K562 (cell line): ENCODE measurements around the gene CAMSAP3. TPM values are rescaled to one million over a fixed set of nuclear protein-coding genes. Genes with fewer than 3 reads are reported as not detected.
A peak's percentile ranks its signal among the peaks of the same experiment; 100 is the strongest.

Experiments
- BCL6 ChIP-seq: fragments of 250-450 bp; sonication (Bioruptor Pico); IDR thresholded peaks from 2 replicates; pipeline ENCODE4 v1.4.0; 2020
- BRCA1 ChIP-seq, 2 experiments: fragments of 450-650 bp in 1 of 2; sonication (generic) in 1 of 2; formaldehyde crosslinking in 1 of 2; IDR thresholded peaks; 2 replicates each; pipeline versions ENCODE4 v1.5.0 to v1.6.1; 2017 to 2020; ENCODE audit warnings: mild to moderate bottlenecking in 1 of 2, missing genetic modification reagents in 1 of 2
- CHD1 ChIP-seq: fragments of 200-600 bp; sonication (generic); IDR thresholded peaks from one replicate; pipeline ENCODE4 v1.6.1; 2012; ENCODE audit warnings: mild to moderate bottlenecking, moderate library complexity, low read length, inconsistent platforms
- CHD4 ChIP-seq: fragments of 200-600 bp; sonication (generic); IDR thresholded peaks from 3 replicates; pipeline ENCODE4 v1.6.1; 2012; ENCODE audit warnings: low read depth, mild to moderate bottlenecking, mixed read lengths, low read length, inconsistent platforms; ENCODE audit not compliant: insufficient read depth, insufficient replicate concordance, poor library complexity, severe bottlenecking
- CLOCK ChIP-seq: fragments of 250-450 bp; sonication (Bioruptor Pico); IDR thresholded peaks from 2 replicates; pipeline ENCODE4 v1.4.0; 2020; ENCODE audit warnings: mild to moderate bottlenecking, moderate library complexity, borderline replicate concordance
- ESRRA ChIP-seq: fragments of 450-650 bp; IDR thresholded peaks from 2 replicates; pipeline ENCODE4 v1.6.1; 2014; ENCODE audit warnings: low read depth, mild to moderate bottlenecking, moderate library complexity, borderline replicate concordance
- FOXK2 ChIP-seq, 2 experiments: fragments of 450-650 bp; IDR thresholded peaks in 1 of 2; conservative IDR thresholded peaks in 1 of 2; 2 replicates each; pipeline ENCODE4 v1.6.1; 2016; ENCODE audit warnings: low read depth in 2 of 2, mild to moderate bottlenecking in 1 of 2
- KLF16 ChIP-seq: IDR thresholded peaks from 2 replicates; pipeline ENCODE4 v1.6.1; 2016; ENCODE audit warnings: antibody characterized with exemption
- KLF6 ChIP-seq: fragments of 250-450 bp; sonication (Bioruptor Pico); IDR thresholded peaks from 2 replicates; pipeline ENCODE4 v1.4.0; 2020; ENCODE audit warnings: mild to moderate bottlenecking, moderate library complexity, borderline replicate concordance
- MBD2 ChIP-seq: sonication (generic); IDR thresholded peaks from 2 replicates; pipeline ENCODE4 v1.6.1; 2016; ENCODE audit warnings: low read depth, borderline replicate concordance
- MIER1 ChIP-seq: fragments of 450-650 bp; IDR thresholded peaks from 2 replicates; pipeline ENCODE4 v1.6.1; 2016; ENCODE audit warnings: antibody characterized with exemption, mild to moderate bottlenecking, low read depth
- MITF ChIP-seq: IDR thresholded peaks from 2 replicates; pipeline ENCODE4 v1.6.1; 2014; ENCODE audit warnings: antibody characterized with exemption
- NCOA1 ChIP-seq: fragments of 450-650 bp; IDR thresholded peaks from 2 replicates; pipeline ENCODE4 v1.6.1; 2016; ENCODE audit warnings: low read depth
- PPARD ChIP-seq: fragments of 250-450 bp; sonication (Bioruptor Pico); IDR thresholded peaks from 2 replicates; pipeline ENCODE4 v1.8.0; 2022; ENCODE audit warnings: inconsistent platforms, mild to moderate bottlenecking, moderate library complexity
- RAD51 ChIP-seq: fragments of 450-650 bp; IDR thresholded peaks from 2 replicates; pipeline ENCODE4 v1.7.1; 2016; ENCODE audit warnings: low read depth, mild to moderate bottlenecking, borderline replicate concordance
- RFX7 ChIP-seq: fragments of 250-450 bp; sonication (Bioruptor Pico); IDR thresholded peaks from 2 replicates; pipeline ENCODE4 v1.5.1; 2021; ENCODE audit warnings: mild to moderate bottlenecking
- SMARCB1 ChIP-seq: IDR thresholded peaks from 2 replicates; pipeline ENCODE4 v1.6.1; 2011; ENCODE audit warnings: improper control_type of control experiment, low read depth; ENCODE audit not compliant: insufficient read length
- SPI1 ChIP-seq: IDR thresholded peaks from 2 replicates; pipeline ENCODE4 v1.6.1; 2011; ENCODE audit warnings: low read depth, low read length, control low read depth, borderline replicate concordance
- TOE1 ChIP-seq, 2 experiments: fragments of 450-650 bp in 1 of 2; sonication (generic) in 1 of 2; formaldehyde crosslinking in 1 of 2; IDR thresholded peaks; 2 replicates each; pipeline versions ENCODE4 v1.7.1 to v1.8.0; 2016 to 2022; ENCODE audit warnings: borderline replicate concordance in 2 of 2, mild to moderate bottlenecking in 2 of 2, antibody characterized with exemption in 1 of 2, inconsistent platforms in 1 of 2, low read depth in 1 of 2, missing genetic modification reagents in 1 of 2, moderate library complexity in 1 of 2
- WHSC1 ChIP-seq: IDR thresholded peaks from one replicate; pipeline ENCODE4 v1.6.1; 2012; ENCODE audit warnings: low read length, control low read depth, inconsistent platforms
- ZNF184 ChIP-seq: sonication (generic); formaldehyde crosslinking; IDR thresholded peaks from 2 replicates; pipeline ENCODE4 v1.5.0; 2020; ENCODE audit warnings: missing genetic modification reagents
- ZNF253 ChIP-seq: fragments of 250-450 bp; sonication (Bioruptor Pico); conservative IDR thresholded peaks from 2 replicates; pipeline ENCODE4 v1.6.1; 2021; ENCODE audit warnings: mild to moderate bottlenecking
- ZNF445 ChIP-seq: fragments of 250-450 bp; sonication (Bioruptor Pico); IDR thresholded peaks from 2 replicates; pipeline ENCODE4 v1.4.0; 2020; ENCODE audit warnings: low read depth, mild to moderate bottlenecking, moderate library complexity
- ZNF507 ChIP-seq: conservative IDR thresholded peaks from 2 replicates; pipeline ENCODE4 v1.6.1; 2017; ENCODE audit warnings: missing genetic modification characterization, missing compliant biosample characterization
- ZNF668 ChIP-seq: fragments of 250-450 bp; sonication (Bioruptor Pico); IDR thresholded peaks from 2 replicates; pipeline ENCODE4 v1.8.0; 2022; ENCODE audit warnings: mild to moderate bottlenecking, inconsistent platforms
- ZZZ3 ChIP-seq: fragments of 450-650 bp; IDR thresholded peaks from 2 replicates; pipeline ENCODE4 v1.6.1; 2016; ENCODE audit warnings: antibody characterized with exemption, mild to moderate bottlenecking, moderate library complexity
- polyA plus RNA-seq, 8 experiments: library from polyadenylated mRNA; depleted of rRNA in 4 of 8; stranded (reverse) in 5 of 8; unstranded in 3 of 8; fragments of >200 nt; fragmentation: Nextera tagmentation in 2 of 8; fragmentation: Illumina TruSeq in 1 of 8; extraction: Ambion mirVana in 2 of 8; extraction: Trizol in 1 of 8; gene quantifications; 2 replicates each; pipeline versions ENCODE4 v1.2.1 to v1.2.3, GENCODE V29; 2011 to 2014; ENCODE audit warnings: inconsistent platforms in 1 of 8, missing spikeins in 1 of 8
- total RNA-seq, 7 experiments: library from RNA; depleted of rRNA in 6 of 7; stranded (reverse); fragments of >200 nt in 6 of 7; fragmentation: Illumina TruSeq in 2 of 7; extraction: Trizol in 2 of 7; gene quantifications; 2 replicates each; pipeline versions ENCODE4 v1.2.1 to v1.2.3, GENCODE V29; 2011 to 2021; ENCODE audit warnings: low replicate concordance in 1 of 7

CAMSAP3 gene
- total and polyA plus RNA-seq, 9 of the 15 experiments (the other 6 are each of a cell fraction or from before 2014, with no cell fraction given), result 0.01 to 0.89 (median 0.22) TPM; not detected in 1

- TF ChIP-seq CHD4, result no peak
- no peak for TF ChIP-seq TOE1 (IDR thresholded peaks at IDR 0.05; ENCODE audit: borderline replicate concordance)
- TF ChIP-seq TOE1 (CRISPR knock-in tag; IDR thresholded peaks at IDR 0.05; ENCODE audit: borderline replicate concordance, low read depth), result peak; percentile 100
- TF ChIP-seq RFX7 (CRISPR knock-in tag), result no peak
- no peak for TF ChIP-seq ZZZ3
- TF ChIP-seq MITF, result no peak
- TF ChIP-seq RAD51, result no peak
- TF ChIP-seq BCL6 (CRISPR knock-in tag), result 0 out of 2 replicates have a peak, but pooled peaks have one; percentile 54
- TF ChIP-seq BRCA1 (IDR thresholded peaks at IDR 0.05), result no peak
- peak; percentile 94; the same call in 1 of the 2 replicates for TF ChIP-seq BRCA1 (CRISPR knock-in tag; IDR thresholded peaks at IDR 0.05)
- TF ChIP-seq SMARCB1, result no peak
- TF ChIP-seq ZNF253 (CRISPR knock-in tag), result no peak
- no peak for TF ChIP-seq KLF6 (CRISPR knock-in tag)
- TF ChIP-seq WHSC1, result no peak
- TF ChIP-seq CHD1, result no peak
- TF ChIP-seq SPI1, result no peak
- TF ChIP-seq ZNF445 (CRISPR knock-in tag), result no peak
- peak; percentile 99 for TF ChIP-seq MIER1
- no peak for TF ChIP-seq KLF16
- TF ChIP-seq CLOCK (CRISPR knock-in tag), result no peak
- no peak for TF ChIP-seq MBD2
- peak; percentile 92 for TF ChIP-seq ZNF184
- no peak for TF ChIP-seq ZNF507 (tag)
- TF ChIP-seq PPARD (CRISPR knock-in tag), result no peak
- no peak for TF ChIP-seq ESRRA
- 0 out of 2 replicates have a peak, but pooled peaks have one; percentile 73 for TF ChIP-seq ZNF668
- no peak for TF ChIP-seq FOXK2 (conservative IDR thresholded peaks at IDR 0.05 in 1 of 2, IDR thresholded peaks at IDR 0.05 in 1 of 2; ENCODE audit: low read depth in 2 of 2)
- peak; percentile 100 for TF ChIP-seq NCOA1
These were observed 32.8 kb upstream of the CAMSAP3 start (continued) for GRCh38 chr19:7562646-7563393.
